GM23338 (cell line): Measurements from ENCODE around the gene FILIP1. TPM values are rescaled to one million over a fixed set of nuclear protein-coding genes. Genes with fewer than 3 reads are reported as not detected.
A peak's percentile ranks its signal among the peaks of the same experiment; 100 is the strongest.

Experiments used
- ATAC-seq: fragments of 200-7000 bp; cut with Tn5 transposase; 3 replicates; pipeline ENCODE4 v1.9.1; 2020
- DNase-seq: peaks from one replicate; pipeline ENCODE4 v3.0.0-alpha.2; 2015; ENCODE audit warnings: low spot score
- H2AFZ ChIP-seq: fragments of 200-600 bp; sonication (generic); 2 replicates; pipeline ENCODE4 v1.8.0; 2016; ENCODE audit warnings: antibody characterized with exemption, mild to moderate bottlenecking, moderate library complexity
- H3F3A ChIP-seq: fragments of 200-600 bp; sonication (generic); replicated peaks from 2 replicates; pipeline ENCODE4 v1.8.0; 2017; ENCODE audit warnings: antibody characterized with exemption, mixed run types, low read depth
- H3K27ac ChIP-seq: fragments of 200-600 bp; sonication (generic); 2 replicates; pipeline ENCODE4 v1.6.1; 2016; ENCODE audit warnings: low read depth
- H3K27me3 ChIP-seq: fragments of 200-600 bp; sonication (generic); 2 replicates; pipeline ENCODE4 v1.8.0; 2016; ENCODE audit warnings: mild to moderate bottlenecking, mixed run types, moderate library complexity; ENCODE audit not compliant: insufficient read depth
- H3K36me3 ChIP-seq: fragments of 200-600 bp; sonication (generic); 2 replicates; pipeline ENCODE4 v1.8.0; 2016; ENCODE audit warnings: mild to moderate bottlenecking; ENCODE audit not compliant: insufficient read depth
- H3K4me1 ChIP-seq: fragments of 200-600 bp; sonication (generic); 2 replicates; pipeline ENCODE4 v1.8.0; 2016; ENCODE audit warnings: mild to moderate bottlenecking, moderate library complexity; ENCODE audit not compliant: insufficient read depth
- H3K4me2 ChIP-seq: fragments of 200-600 bp; sonication (generic); 2 replicates; pipeline ENCODE4 v1.7.1; 2017; ENCODE audit warnings: mixed run types
- H3K4me3 ChIP-seq: fragments of 200-600 bp; sonication (generic); 2 replicates; pipeline ENCODE4 v1.6.1; 2016; ENCODE audit warnings: mixed run types
- H3K79me2 ChIP-seq: fragments of 200-600 bp; sonication (generic); replicated peaks from 2 replicates; pipeline ENCODE4 v1.8.0; 2017; ENCODE audit warnings: mild to moderate bottlenecking; ENCODE audit not compliant: insufficient read depth
- H3K9me2 ChIP-seq: fragments of 200-600 bp; sonication (generic); 2 replicates; pipeline ENCODE4 v1.8.0; 2017; ENCODE audit not compliant: insufficient read depth
- H4K20me1 ChIP-seq: fragments of 200-600 bp; sonication (generic); replicated peaks from 2 replicates; pipeline ENCODE4 v1.8.0; 2017; ENCODE audit warnings: mild to moderate bottlenecking; ENCODE audit not compliant: insufficient read depth
- H3K27ac Mint-ChIP-seq: 2 replicates; pipeline ENCODE4 v1.8.0; 2020; ENCODE audit warnings: inconsistent platforms, mild to moderate bottlenecking, moderate library complexity, mixed read lengths
- H3K27me3 Mint-ChIP-seq: 3 replicates; pipeline ENCODE4 v1.8.0; 2022; ENCODE audit warnings: low read depth, mild to moderate bottlenecking, moderate library complexity, mixed read lengths, inconsistent platforms; ENCODE audit not compliant: insufficient read depth, poor library complexity
- H3K36me3 Mint-ChIP-seq: 3 replicates; pipeline ENCODE4 v1.8.0; 2021; ENCODE audit warnings: low read depth, mild to moderate bottlenecking, inconsistent platforms, moderate library complexity, mixed read lengths
- H3K4me1 Mint-ChIP-seq: 3 replicates; pipeline ENCODE4 v1.8.0; 2020; ENCODE audit warnings: mild to moderate bottlenecking, inconsistent platforms, mixed read lengths
- H3K4me3 Mint-ChIP-seq: 3 replicates; pipeline ENCODE4 v1.8.0; 2021; ENCODE audit warnings: moderate library complexity, mild to moderate bottlenecking, inconsistent platforms, mixed read lengths
- H3K9me3 Mint-ChIP-seq: 3 replicates; pipeline ENCODE4 v1.8.0; 2020; ENCODE audit warnings: moderate library complexity, mild to moderate bottlenecking, inconsistent platforms, mixed read lengths
- EZH2 ChIP-seq: fragments of 200-600 bp; sonication (generic); IDR thresholded peaks from one replicate; pipeline ENCODE4 v1.8.0; 2017; ENCODE audit warnings: antibody characterized with exemption, mild to moderate bottlenecking, low read depth; ENCODE audit not compliant: unreplicated experiment
- EZH2phosphoT487 ChIP-seq: fragments of 200-600 bp; sonication (generic); IDR thresholded peaks from one replicate; pipeline ENCODE4 v1.8.1; 2018; ENCODE audit warnings: antibody characterized with exemption; ENCODE audit not compliant: unreplicated experiment
- JUNB ChIP-seq: IDR thresholded peaks from one replicate; pipeline ENCODE4 v1.6.1; 2016; ENCODE audit warnings: antibody characterized with exemption; ENCODE audit not compliant: unreplicated experiment
- NANOG ChIP-seq: IDR thresholded peaks from 2 replicates; pipeline ENCODE4 v1.6.1; 2016; ENCODE audit warnings: antibody characterized with exemption, borderline replicate concordance
- POLR2AphosphoS5 ChIP-seq: IDR thresholded peaks from 2 replicates; pipeline ENCODE4 v1.6.1; 2016; ENCODE audit warnings: antibody characterized with exemption, low read depth
- STAT1 ChIP-seq: IDR thresholded peaks from one replicate; pipeline ENCODE4 v1.6.1; 2016; ENCODE audit warnings: antibody characterized with exemption; ENCODE audit not compliant: unreplicated experiment
- polyA plus RNA-seq: library from polyadenylated mRNA; unstranded; fragments of >200 nt; fragmentation: Nextera tagmentation; extraction: Ambion mirVana; gene quantifications from 2 replicates; pipeline ENCODE4 v1.2.1, GENCODE V29; 2016
- total RNA-seq: library from RNA; depleted of rRNA; stranded (reverse); fragments of >200 nt; shearing (Covaris generic); gene quantifications from 2 replicates; pipeline ENCODE4 v1.2.3, GENCODE V29; 2014
- TF ChIP-seq, protein P1 (sequence below): IDR thresholded peaks from one replicate; pipeline ENCODE4 v1.6.1; 2018; ENCODE audit warnings: antibody characterized with exemption; ENCODE audit not compliant: unreplicated experiment
- TF ChIP-seq, protein P2 (sequence below): fragments of 250-450 bp; sonication (Bioruptor Pico); IDR thresholded peaks from 2 replicates; pipeline ENCODE4 v1.5.0; 2020; ENCODE audit warnings: mild to moderate bottlenecking, moderate library complexity

The FILIP1 gene
- total and polyA plus RNA-seq, 2 experiments from 2014 or later, result 3.7 to 6.4 TPM

- Histone ChIP-seq H3K27me3 (no peaks in the 10 kb centered on the region), H3K4me2 (no peak overlapping the region), H3K27ac (no peak overlapping the region), H3K4me3 (no peak overlapping the region), H3K4me1 (peaks cover 33% of the 10 kb centered on the region), H3K9me2 (no peaks in the 10 kb centered on the region), H4K20me1 (no peaks in the 10 kb centered on the region), H3K79me2 (no peaks in the 10 kb centered on the region), H2AFZ (peak overlapping the region; percentile 3; the same call in 1 of the 2 replicates), H3F3A (no peaks in the 10 kb centered on the region), H3K36me3 (no peaks in the 10 kb centered on the region)
- Mint-ChIP-seq H3K36me3 (no peaks in the 10 kb centered on the region), H3K4me1 (peaks cover 39% of the 10 kb centered on the region), H3K4me3 (no peak overlapping the region), H3K27ac (no peak overlapping the region), H3K9me3 (no peaks in the 10 kb centered on the region), H3K27me3 (no peaks in the 10 kb centered on the region)
- DNase-seq, result no peak
- TF ChIP-seq JUNB (no peak), EZH2 (no peak), NANOG (no peak), EZH2phosphoT487 (no peak), STAT1 (no peak), POLR2AphosphoS5 (no peak)
- TF ChIP-seq, protein P1, sequence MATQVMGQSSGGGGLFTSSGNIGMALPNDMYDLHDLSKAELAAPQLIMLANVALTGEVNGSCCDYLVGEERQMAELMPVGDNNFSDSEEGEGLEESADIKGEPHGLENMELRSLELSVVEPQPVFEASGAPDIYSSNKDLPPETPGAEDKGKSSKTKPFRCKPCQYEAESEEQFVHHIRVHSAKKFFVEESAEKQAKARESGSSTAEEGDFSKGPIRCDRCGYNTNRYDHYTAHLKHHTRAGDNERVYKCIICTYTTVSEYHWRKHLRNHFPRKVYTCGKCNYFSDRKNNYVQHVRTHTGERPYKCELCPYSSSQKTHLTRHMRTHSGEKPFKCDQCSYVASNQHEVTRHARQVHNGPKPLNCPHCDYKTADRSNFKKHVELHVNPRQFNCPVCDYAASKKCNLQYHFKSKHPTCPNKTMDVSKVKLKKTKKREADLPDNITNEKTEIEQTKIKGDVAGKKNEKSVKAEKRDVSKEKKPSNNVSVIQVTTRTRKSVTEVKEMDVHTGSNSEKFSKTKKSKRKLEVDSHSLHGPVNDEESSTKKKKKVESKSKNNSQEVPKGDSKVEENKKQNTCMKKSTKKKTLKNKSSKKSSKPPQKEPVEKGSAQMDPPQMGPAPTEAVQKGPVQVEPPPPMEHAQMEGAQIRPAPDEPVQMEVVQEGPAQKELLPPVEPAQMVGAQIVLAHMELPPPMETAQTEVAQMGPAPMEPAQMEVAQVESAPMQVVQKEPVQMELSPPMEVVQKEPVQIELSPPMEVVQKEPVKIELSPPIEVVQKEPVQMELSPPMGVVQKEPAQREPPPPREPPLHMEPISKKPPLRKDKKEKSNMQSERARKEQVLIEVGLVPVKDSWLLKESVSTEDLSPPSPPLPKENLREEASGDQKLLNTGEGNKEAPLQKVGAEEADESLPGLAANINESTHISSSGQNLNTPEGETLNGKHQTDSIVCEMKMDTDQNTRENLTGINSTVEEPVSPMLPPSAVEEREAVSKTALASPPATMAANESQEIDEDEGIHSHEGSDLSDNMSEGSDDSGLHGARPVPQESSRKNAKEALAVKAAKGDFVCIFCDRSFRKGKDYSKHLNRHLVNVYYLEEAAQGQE, result no peak
- TF ChIP-seq, protein P2, sequence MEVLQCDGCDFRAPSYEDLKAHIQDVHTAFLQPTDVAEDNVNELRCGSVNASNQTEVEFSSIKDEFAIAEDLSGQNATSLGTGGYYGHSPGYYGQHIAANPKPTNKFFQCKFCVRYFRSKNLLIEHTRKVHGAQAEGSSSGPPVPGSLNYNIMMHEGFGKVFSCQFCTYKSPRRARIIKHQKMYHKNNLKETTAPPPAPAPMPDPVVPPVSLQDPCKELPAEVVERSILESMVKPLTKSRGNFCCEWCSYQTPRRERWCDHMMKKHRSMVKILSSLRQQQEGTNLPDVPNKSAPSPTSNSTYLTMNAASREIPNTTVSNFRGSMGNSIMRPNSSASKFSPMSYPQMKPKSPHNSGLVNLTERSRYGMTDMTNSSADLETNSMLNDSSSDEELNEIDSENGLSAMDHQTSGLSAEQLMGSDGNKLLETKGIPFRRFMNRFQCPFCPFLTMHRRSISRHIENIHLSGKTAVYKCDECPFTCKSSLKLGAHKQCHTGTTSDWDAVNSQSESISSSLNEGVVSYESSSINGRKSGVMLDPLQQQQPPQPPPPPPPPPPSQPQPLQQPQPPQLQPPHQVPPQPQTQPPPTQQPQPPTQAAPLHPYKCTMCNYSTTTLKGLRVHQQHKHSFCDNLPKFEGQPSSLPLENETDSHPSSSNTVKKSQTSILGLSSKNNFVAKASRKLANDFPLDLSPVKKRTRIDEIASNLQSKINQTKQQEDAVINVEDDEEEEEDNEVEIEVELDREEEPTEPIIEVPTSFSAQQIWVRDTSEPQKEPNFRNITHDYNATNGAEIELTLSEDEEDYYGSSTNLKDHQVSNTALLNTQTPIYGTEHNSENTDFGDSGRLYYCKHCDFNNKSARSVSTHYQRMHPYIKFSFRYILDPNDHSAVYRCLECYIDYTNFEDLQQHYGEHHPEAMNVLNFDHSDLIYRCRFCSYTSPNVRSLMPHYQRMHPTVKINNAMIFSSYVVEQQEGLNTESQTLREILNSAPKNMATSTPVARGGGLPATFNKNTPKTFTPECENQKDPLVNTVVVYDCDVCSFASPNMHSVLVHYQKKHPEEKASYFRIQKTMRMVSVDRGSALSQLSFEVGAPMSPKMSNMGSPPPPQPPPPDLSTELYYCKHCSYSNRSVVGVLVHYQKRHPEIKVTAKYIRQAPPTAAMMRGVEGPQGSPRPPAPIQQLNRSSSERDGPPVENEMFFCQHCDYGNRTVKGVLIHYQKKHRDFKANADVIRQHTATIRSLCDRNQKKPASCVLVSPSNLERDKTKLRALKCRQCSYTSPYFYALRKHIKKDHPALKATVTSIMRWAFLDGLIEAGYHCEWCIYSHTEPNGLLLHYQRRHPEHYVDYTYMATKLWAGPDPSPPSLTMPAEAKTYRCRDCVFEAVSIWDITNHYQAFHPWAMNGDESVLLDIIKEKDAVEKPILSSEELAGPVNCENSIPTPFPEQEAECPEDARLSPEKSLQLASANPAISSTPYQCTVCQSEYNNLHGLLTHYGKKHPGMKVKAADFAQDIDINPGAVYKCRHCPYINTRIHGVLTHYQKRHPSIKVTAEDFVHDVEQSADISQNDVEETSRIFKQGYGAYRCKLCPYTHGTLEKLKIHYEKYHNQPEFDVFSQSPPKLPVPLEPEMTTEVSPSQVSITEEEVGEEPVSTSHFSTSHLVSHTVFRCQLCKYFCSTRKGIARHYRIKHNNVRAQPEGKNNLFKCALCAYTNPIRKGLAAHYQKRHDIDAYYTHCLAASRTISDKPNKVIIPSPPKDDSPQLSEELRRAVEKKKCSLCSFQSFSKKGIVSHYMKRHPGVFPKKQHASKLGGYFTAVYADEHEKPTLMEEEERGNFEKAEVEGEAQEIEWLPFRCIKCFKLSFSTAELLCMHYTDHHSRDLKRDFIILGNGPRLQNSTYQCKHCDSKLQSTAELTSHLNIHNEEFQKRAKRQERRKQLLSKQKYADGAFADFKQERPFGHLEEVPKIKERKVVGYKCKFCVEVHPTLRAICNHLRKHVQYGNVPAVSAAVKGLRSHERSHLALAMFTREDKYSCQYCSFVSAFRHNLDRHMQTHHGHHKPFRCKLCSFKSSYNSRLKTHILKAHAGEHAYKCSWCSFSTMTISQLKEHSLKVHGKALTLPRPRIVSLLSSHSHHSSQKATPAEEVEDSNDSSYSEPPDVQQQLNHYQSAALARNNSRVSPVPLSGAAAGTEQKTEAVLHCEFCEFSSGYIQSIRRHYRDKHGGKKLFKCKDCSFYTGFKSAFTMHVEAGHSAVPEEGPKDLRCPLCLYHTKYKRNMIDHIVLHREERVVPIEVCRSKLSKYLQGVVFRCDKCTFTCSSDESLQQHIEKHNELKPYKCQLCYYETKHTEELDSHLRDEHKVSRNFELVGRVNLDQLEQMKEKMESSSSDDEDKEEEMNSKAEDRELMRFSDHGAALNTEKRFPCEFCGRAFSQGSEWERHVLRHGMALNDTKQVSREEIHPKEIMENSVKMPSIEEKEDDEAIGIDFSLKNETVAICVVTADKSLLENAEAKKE, result no peak
- ATAC-seq, result no peak
These were observed 115.5 kb downstream of the FILIP1 start for GRCh38 chr6:75378101-75378500.
